Stimulated activated CD8-positive, alpha-beta memory T cell treated with anti-CD3 and anti-CD28 coated beads, Interleukin-12 subunit alpha, Interleukin-12 subunit beta, amount 100 ng/mL, for 24 hours (primary cell): ENCODE measurements around the gene LDB3.

Experiments
- DNase-seq: peaks from one replicate; pipeline ENCODE4 v3.0.0-alpha.2; 2020; ENCODE audit errors: extremely low read depth

LDB3 gene

DNA sequence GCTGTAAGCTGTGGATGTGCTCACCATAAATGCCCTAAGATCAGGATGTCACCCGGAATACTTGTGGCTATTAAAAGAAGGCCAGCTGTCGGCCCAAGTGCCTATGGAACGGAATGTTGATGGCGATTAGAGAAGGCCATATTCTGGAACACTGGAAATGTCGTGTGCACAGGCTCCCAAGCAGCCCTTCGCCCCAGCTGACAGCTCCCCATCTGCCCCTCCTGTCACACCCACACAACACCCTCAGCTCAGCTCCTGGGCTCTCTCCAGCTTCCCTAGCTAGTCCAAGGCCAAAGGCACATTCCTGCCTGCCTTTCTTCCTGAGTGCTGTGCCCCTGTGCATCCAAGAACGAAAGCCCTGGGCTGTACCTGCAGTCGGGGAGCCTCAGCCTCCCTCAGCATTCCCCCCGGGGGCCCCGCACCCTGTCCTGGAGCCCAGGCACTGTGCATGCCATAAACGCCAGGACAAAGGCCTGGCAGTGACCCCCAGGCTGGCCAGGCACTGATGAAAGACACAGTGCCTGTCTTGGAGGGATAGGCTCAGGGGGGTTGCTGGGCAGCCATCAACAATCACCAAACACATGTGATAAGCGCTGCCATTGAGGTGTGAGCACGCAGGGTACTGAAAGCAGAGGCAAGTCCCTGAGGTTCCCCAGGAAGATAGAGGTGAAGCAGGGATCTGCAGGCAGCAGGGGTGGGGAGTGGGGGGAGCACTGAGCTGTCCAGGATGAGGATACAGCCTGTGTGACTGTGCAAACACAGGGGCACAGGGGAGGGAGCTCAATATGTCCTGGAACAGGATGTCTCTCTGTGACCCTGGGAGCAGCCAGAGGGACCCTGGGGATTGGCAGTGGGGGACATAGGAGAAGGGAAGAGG, 3.7 kb upstream of the LDB3 start:
- DNase-seq: no peak

GRCh38 chr10:86665218-86665607, 3.1 kb upstream of the LDB3 start:
- DNase-seq: no peak

GRCh38 chr10:86665868-86666267, 2.4 kb upstream of the LDB3 start:
- no peak for DNase-seq

GRCh38 chr10:86666538-86666937, 1.8 kb upstream of the LDB3 start:
- DNase-seq: no peak

- DNase-seq: no peak
Observed at GRCh38 chr10:86667421-86668181, 710 bp upstream of the LDB3 start.

DNA sequence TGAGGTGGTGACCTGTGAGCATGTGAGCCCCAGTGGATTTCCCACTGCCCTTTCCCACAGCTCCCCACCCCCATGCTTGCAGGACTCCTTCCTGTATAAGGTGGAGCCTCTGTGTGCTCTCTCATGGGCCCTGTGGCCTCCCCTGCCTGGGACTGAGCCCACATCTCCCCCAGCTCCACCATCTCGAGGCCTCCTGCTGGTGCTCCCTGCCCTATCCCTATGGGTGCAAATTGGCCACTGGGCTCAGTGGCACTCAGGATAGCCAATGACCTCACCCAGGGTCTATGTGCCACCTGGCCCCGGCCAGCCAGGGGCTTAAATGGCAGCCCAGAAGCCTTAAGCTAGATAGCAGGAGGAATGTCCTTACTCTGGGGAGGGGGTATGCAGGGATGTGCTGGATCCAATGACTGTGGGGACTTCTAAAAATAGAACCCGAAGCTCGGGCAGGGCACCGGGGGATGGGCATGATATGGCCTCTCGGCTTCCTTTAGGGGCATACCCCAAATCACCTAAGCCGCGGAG, 2.0 kb downstream of the LDB3 start:
- no peak for DNase-seq

DNA sequence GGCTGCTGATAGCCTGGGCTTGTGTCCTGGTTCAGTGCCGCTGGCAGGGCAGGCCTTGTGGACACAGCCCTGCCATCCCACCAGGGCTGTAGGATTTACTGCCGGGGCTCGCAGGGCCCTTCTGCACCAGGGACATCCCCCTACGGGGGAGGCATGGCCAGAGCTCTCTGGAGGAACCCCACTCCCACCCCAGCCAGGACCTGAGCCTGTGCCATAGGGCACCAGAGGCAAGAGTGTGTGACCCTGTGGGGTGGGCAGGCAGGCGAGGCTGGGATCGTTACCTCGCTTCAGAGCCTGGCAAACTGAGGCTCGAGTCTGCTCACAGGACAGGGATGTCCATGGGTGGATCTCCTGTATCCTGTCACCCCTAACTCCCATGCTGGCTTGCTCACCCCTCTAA, 2.6 kb downstream of the LDB3 start:
- no peak for DNase-seq

DNA sequence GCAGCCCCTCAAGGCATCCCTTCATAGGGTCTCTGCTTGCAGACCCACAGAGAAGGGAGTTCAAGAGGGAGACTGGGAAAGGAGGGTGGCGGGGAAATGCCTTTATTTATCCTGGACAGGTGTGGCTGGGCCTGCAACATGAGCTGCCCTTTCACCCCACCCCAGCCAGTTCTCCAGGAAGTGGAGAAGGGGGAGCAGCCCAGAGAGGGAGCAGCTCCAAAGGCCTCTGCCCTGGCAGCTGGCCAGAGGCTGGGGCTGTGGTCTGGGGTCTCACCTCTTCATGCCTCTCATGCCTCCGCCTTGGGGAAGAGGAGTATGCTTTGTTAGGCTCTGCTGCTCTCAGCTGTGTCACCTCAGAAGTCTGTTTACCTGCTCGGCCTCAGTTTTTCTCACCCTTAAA, 3.1 kb downstream of the LDB3 start:
- no peak for DNase-seq

GRCh38 chr10:86671985-86672710, 3.8 kb downstream of the LDB3 start:
- DNase-seq: no peak

DNA sequence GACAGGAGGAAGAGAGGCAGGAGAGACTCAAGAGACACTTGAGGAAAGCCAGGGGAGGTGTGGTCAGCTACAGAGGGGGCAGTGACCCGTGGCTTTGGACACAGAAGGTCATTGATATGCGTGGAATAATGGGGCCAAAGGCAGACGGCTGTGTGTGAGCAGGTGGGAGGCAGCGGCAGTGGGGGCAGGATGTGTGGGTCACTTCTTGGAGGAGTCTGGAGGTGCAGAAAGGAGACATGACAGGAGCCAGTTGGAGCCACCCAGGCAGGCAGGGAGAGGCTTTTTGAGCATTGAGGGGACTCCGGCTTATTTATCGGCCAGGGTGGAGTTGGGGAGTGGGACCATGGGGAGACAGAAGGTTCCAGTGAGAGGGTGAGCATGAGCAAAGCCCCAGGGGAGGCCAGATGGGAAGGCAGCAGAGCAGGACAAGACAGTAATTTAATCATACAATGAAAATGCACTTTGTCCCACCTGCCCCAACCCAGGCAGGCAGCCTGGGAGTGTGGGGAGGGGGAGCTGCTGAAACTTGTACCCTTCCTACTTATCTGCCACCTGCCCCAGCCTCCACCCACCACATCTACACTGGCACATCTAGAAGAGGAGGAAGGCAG, 5.0 kb downstream of the LDB3 start:
- no peak for DNase-seq

DNA sequence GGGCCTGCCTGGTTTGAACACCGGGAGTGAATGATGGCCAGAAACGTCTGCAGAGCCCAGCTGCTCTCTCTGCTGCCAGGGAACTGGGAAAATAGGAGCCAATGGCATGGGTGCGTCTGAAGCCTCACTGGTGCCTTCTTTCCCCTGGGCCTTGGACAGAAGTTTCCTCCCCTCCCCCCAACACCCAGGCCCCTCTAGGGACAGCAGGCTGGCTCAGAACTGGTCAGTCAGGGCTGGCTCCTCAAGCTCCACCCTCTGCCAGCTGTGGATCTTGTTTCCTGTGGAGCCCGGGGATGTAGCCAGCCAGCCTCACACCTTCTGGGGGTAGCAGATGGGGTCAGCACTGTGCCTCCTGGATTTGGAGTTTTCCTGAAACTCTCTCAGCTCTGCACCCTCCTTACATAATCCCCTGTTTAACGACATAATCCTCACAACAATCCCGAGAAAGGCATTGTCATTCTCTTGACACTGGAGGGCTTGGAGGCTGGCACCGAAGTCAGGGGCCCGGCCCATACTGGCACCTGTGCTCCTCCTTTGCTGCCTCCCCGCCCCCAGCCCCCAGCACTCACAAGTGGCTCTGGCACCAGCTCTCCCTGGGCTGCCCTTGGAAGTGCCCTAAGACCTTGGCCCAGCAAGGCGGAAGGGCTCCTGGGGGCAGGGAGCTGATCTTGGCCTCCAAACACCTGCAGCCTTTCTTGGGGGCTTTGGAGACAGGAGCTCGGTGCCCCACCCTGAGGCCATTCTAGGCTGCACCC, 5.7 kb downstream of the LDB3 start:
- DNase-seq: no peak

- no peak for DNase-seq
Observed at GRCh38 chr10:86674912-86675311, 6.6 kb downstream of the LDB3 start.

DNA sequence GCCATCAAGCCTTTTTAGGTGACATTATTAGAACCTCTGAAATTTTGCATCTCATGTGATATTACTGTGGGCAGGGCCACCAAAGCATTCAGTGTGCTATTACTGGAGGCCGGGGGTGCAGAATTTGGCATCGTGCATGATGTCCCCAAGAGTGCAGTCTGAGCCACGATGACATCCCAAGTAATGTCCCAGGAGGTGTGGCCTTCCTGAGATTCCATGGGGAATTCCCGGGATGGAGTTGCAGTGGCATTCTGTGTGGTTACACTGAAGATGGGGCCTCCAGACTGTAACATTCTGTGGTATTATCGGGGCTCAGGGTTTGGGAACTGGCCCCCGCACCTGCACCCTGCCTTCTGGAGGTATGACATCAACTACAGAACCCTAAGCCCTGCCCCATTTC, 9.1 kb downstream of the LDB3 start:
- no peak for DNase-seq

- no peak for DNase-seq
Observed at GRCh38 chr10:86678999-86679792, 10.9 kb downstream of the LDB3 start.

GRCh38 chr10:86681047-86681446, 12.7 kb downstream of the LDB3 start:
- DNase-seq: no peak

- no peak for DNase-seq
Observed at GRCh38 chr10:86681722-86682386, 13.5 kb downstream of the LDB3 start.

DNA sequence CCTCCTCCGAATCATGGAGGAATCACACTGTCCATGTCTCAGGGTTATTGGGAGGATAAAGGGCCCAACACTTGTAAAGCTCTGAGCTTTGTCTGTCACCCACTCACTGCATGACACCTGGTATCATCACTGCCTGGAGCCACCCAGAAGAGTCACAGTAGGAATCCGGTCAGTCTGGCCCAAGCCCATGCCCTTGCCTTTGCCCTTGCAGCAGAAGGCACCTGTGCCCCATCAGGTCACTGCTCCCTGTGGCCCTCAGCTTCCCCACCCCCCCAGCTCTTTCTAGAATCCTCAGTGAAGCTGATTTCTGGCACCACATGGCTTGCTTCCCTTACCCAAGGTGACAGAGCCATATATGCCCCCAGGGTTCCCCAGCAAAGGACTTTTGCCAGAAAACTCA, 14.4 kb downstream of the LDB3 start:
- DNase-seq: no peak

GRCh38 chr10:86684331-86685097, 16.2 kb downstream of the LDB3 start:
- DNase-seq: no peak

GRCh38 chr10:86685416-86685815, 17.1 kb downstream of the LDB3 start:
- DNase-seq: no peak
